K562 (cell line): ENCODE measurements around the gene GMIP.

Experiments
- CBX8 ChIP-seq: fragments of 200-600 bp; sonication (generic); IDR thresholded peaks from 2 replicates; pipeline ENCODE4 v1.6.1; 2012; ENCODE audit warnings: borderline replicate concordance, mixed run types, low read depth, mild to moderate bottlenecking, moderate library complexity, mixed read lengths, low read length, control low read depth, inconsistent platforms; ENCODE audit not compliant: poor library complexity, severe bottlenecking; ENCODE audit errors: extremely low read depth
- FOS ChIP-seq: IDR thresholded peaks from 3 replicates; pipeline ENCODE4 v1.6.1; 2011; ENCODE audit not compliant: insufficient read length; ENCODE audit errors: extremely low read depth
- NCOA1 ChIP-seq: fragments of 450-650 bp; IDR thresholded peaks from 2 replicates; pipeline ENCODE4 v1.6.1; 2016; ENCODE audit warnings: low read depth
- SNRNP70 ChIP-seq: fragments of 200-400 bp; formaldehyde crosslinking; optimal IDR thresholded peaks from 2 replicates; pipeline ENCODE3; 2017; ENCODE audit warnings: low read depth, low read length
- TFAM ChIP-seq: fragments of 250-450 bp; sonication (Bioruptor Pico); conservative IDR thresholded peaks from 2 replicates; pipeline ENCODE4 v1.5.0; 2021; ENCODE audit warnings: mild to moderate bottlenecking, moderate library complexity
- TFE3 ChIP-seq: fragments of 450-650 bp; formaldehyde crosslinking; IDR thresholded peaks from 2 replicates; pipeline ENCODE4 v1.4.0; 2020; ENCODE audit warnings: mild to moderate bottlenecking, mixed read lengths

DNA sequence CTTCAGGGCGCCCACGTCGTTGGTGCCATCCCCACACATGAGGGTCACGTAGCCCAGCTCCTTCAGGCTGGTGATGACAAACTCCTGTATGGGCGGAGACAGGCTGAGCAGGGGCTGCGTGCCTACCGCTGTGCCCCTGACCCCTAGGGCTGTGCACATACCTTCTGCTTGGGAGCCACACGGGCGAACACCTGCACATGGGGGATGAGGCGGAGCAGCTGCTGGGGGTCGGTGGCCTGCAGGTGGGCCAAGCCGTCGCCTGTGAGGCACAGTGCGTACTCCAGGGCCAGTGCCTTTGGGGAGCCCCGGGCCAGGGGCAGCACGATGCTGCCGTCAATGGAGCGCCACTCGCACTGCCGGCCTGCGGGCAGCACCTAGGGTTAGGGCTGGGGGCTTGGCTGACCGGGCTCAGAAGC is 6.1 kb upstream of the GMIP start:
- no peak for TF ChIP-seq NCOA1
- no peak for TF ChIP-seq TFE3 (CRISPR knock-in tag)
- no peak for TF ChIP-seq TFAM (CRISPR knock-in tag)
- TF ChIP-seq FOS, result no peak
- no peak for TF ChIP-seq SNRNP70
- TF ChIP-seq CBX8, result no peak
